ENCODE measurements around the gene COG5. TPM values are rescaled to one million over a fixed set of nuclear protein-coding genes. Genes with fewer than 3 reads are reported as not detected.
A peak's percentile ranks its signal among the peaks of the same experiment; 100 is the strongest.

COG5 gene
- total RNA-seq, 1 donor from 2014 or later, result 39.6 TPM

- peak; percentile 37 for ATAC-seq
- no peak overlapping the region for H3K27ac ChIP-seq
- intact Hi-C loops (cut with DNase I), result no loop called here
Measured at GRCh38 chr7:107234436-107234835, 329.3 kb downstream of the COG5 start.

GRCh38 chr7:107233981-107234380 is 329.7 kb downstream of the COG5 start:
- Histone ChIP-seq H3K4me1 (no peaks in the 10 kb centered on the region), H3K27ac (no peak overlapping the region), H3K36me3 (no peaks in the 10 kb centered on the region), H3K27me3 (no peaks in the 10 kb centered on the region), H3K9me3 (no peaks in the 10 kb centered on the region), H3K4me3 (no peak overlapping the region)
- DNase-seq, result no peak
- no peak for TF ChIP-seq CTCF (IDR thresholded peaks at IDR 0.05)
- intact Hi-C loops (cut with DNase I), result no loop called here
- no peak for ATAC-seq

More at GRCh38 chr7:107234436-107234835, 329.3 kb downstream of the COG5 start:
- Histone ChIP-seq H3K27me3 (no peaks in the 10 kb centered on the region), H3K4me1 (no peaks in the 10 kb centered on the region), H3K9me3 (no peaks in the 10 kb centered on the region), H3K4me3 (no peak overlapping the region), H3K36me3 (no peaks in the 10 kb centered on the region)
- no peak for TF ChIP-seq CTCF (IDR thresholded peaks at IDR 0.05)
- no peak for DNase-seq

GRCh38 chr7:107233174-107233573 is 330.5 kb downstream of the COG5 start:
- Histone ChIP-seq H3K36me3 (no peaks in the 10 kb centered on the region), H3K4me1 (no peaks in the 10 kb centered on the region), H3K4me3 (no peak overlapping the region), H3K27ac (no peak overlapping the region), H3K27me3 (no peaks in the 10 kb centered on the region), H3K9me3 (no peaks in the 10 kb centered on the region)
- no peak for TF ChIP-seq CTCF (IDR thresholded peaks at IDR 0.05)
- intact Hi-C loops (cut with DNase I), result no loop called here
- ATAC-seq, result no peak
- no peak for DNase-seq

GRCh38 chr7:107232568-107233090 is 331.1 kb downstream of the COG5 start:
- Histone ChIP-seq H3K9me3 (no peaks in the 10 kb centered on the region), H3K4me3 (no peak overlapping the region), H3K36me3 (no peaks in the 10 kb centered on the region), H3K27ac (no peak overlapping the region), H3K27me3 (no peaks in the 10 kb centered on the region), H3K4me1 (no peaks in the 10 kb centered on the region)
- intact Hi-C loops (cut with DNase I), result no loop called here
- DNase-seq, result no peak
- ATAC-seq, result no peak
- no peak for TF ChIP-seq CTCF (IDR thresholded peaks at IDR 0.05)

GRCh38 chr7:107230334-107230733 is 333.4 kb downstream of the COG5 start:
- Histone ChIP-seq H3K9me3 (no peaks in the 10 kb centered on the region), H3K4me1 (no peaks in the 10 kb centered on the region), H3K27ac (no peak overlapping the region), H3K27me3 (no peaks in the 10 kb centered on the region), H3K4me3 (no peak overlapping the region), H3K36me3 (peaks cover 4% of the 10 kb centered on the region)
- DNase-seq (no peak), ATAC-seq (no peak)
- no peak for TF ChIP-seq CTCF (IDR thresholded peaks at IDR 0.05)
- intact Hi-C loops (cut with DNase I), result no loop called here

GRCh38 chr7:107228291-107228690 is 335.4 kb downstream of the COG5 start:
- DNase-seq (no peak), ATAC-seq (no peak)
- no peaks in the 10 kb centered on the region for H3K27me3 ChIP-seq
- TF ChIP-seq CTCF (IDR thresholded peaks at IDR 0.05), result no peak
- H3K27ac ChIP-seq, result no peak overlapping the region
- peaks cover 4% of the 10 kb centered on the region for H3K36me3 ChIP-seq
- no peaks in the 10 kb centered on the region for H3K4me1 ChIP-seq
- H3K4me3 ChIP-seq, result no peak overlapping the region
- no peaks in the 10 kb centered on the region for H3K9me3 ChIP-seq
- intact Hi-C loops (cut with DNase I), result no loop called here
